Measurements from ENCODE around the gene SIX6. TPM values are rescaled to one million over a fixed set of nuclear protein-coding genes. Genes with fewer than 3 reads are reported as not detected.

Gene SIX6
- total and polyA plus RNA-seq, 2 of the 13 experiments (the other 11 are each of a cell fraction or from before 2014, with no cell fraction given): not detected

GRCh38 chr14:60510254-60510950, 1.5 kb downstream of the SIX6 start:
- no peak overlapping the region for H3K4me2 ChIP-seq (ENCODE audit: low read depth, low read length)
- 72% methylated on average over 35 of the region's 35 CpGs for WGBS (ENCODE audit: low lambda C conversion rate)
- no peak overlapping the region for H3K27ac ChIP-seq (ENCODE audit: extremely low read length, insufficient read depth, low read length)
- H3K4me3 ChIP-seq (replicated peaks in 1 of 3; ENCODE audit: insufficient read depth in 1 of 3, low read depth in 2 of 3, low read length in 3 of 3): no peak overlapping the region
- ChIA-PET POLR2A (no interaction called here), CTCF (ENCODE audit: low intra/inter-chr PET ratio, low total read pairs) (no interaction called here)
- no peak overlapping the region for H2AFZ ChIP-seq (ENCODE audit: low read length)
- H3K9ac ChIP-seq (ENCODE audit: insufficient read depth, low read depth, low read length): no peak overlapping the region
- BruUV-seq (replicated peaks): no TSS peak
- peaks cover 0 to 71% of the 10 kb centered on the region in 2 experiments; a peak in 4 of 5 replicates for H3K27me3 ChIP-seq (ENCODE audit: control insufficient read depth in 1 of 2, insufficient read depth in 2 of 2, low read length in 2 of 2)
- H4K20me1 ChIP-seq (ENCODE audit: insufficient read depth, low read length): no peaks in the 10 kb centered on the region
- ATAC-seq (no peak), FAIRE-seq (no peak), DNase-seq (ENCODE audit: low spot score) (no peak)
- in situ Hi-C loops (cut with HindIII; ENCODE audit: extremely low pct_ligation_motif_present, low pct_unique_long_range_greater_than_20kb) (no loop called here), intact Hi-C loops (cut with micrococcal nuclease; ENCODE audit: unreplicated experiment) (no loop called here)
- H3K79me2 ChIP-seq (ENCODE audit: insufficient read depth, low read length): no peaks in the 10 kb centered on the region
- no peaks in the 10 kb centered on the region for H3K36me3 ChIP-seq (replicated peaks in 1 of 2; ENCODE audit: control insufficient read depth in 1 of 2, insufficient read depth in 2 of 2, low read length in 2 of 2)
- no peaks in the 10 kb centered on the region for H3K9me3 ChIP-seq (ENCODE audit: low read length)
- TF ChIP-seq ZNF430 (CRISPR knock-in tag; IDR thresholded peaks at IDR 0.05) (no peak), AHDC1 (CRISPR knock-in tag; IDR thresholded peaks at IDR 0.05; ENCODE audit: borderline replicate concordance) (no peak), CENPT (CRISPR knock-in tag; IDR thresholded peaks at IDR 0.05; ENCODE audit: low read depth) (no peak), SNRNP70 (IDR thresholded peaks at IDR 0.05; ENCODE audit: low read depth, low read length) (no peak)
- H3K4me1 ChIP-seq (ENCODE audit: insufficient read depth, low read length): no peaks in the 10 kb centered on the region
